Adrenal gland (tissue), 5 donors: ENCODE data around the gene NBEAL1.

Experiments used
- CTCF ChIP-seq, 6 experiments: fragments of 450-650 bp in 4 of 6; fragments of 200-600 bp in 2 of 6; sonication (generic) in 1 of 6; IDR thresholded peaks; 1 replicate in 5 of 6; 2 replicates in 1 of 6; pipeline versions ENCODE4 v1.5.1 to v1.8.0; 2016 to 2021; ENCODE audit warnings: antibody characterized with exemption in 6 of 6, mild to moderate bottlenecking in 2 of 6, moderate library complexity in 1 of 6
- POLR2A ChIP-seq, 2 donors: fragments of 450-650 bp; IDR thresholded peaks; one replicate each; pipeline ENCODE4 v1.6.1; 2017; ENCODE audit warnings: antibody characterized with exemption in 2 of 2, mild to moderate bottlenecking in 2 of 2, moderate library complexity in 1 of 2
- donor health status: DM: no; HTN: no; CAD: no.

- no peak for TF ChIP-seq CTCF (IDR thresholded peaks at IDR 0.05)
- no peak for TF ChIP-seq POLR2A (IDR thresholded peaks at IDR 0.05)
These were observed 225.8 kb downstream of the NBEAL1 start for GRCh38 chr2:203240491-203240890.
